H1 (cell line): ENCODE results near the gene OSBPL9. TPM values are rescaled to one million over a fixed set of nuclear protein-coding genes. Genes with fewer than 3 reads are reported as not detected.

Experiments
- SAP30 ChIP-seq: fragments of 300-600 bp; sonication (generic); IDR thresholded peaks from 2 replicates; pipeline ENCODE4 v1.7.1; 2012; ENCODE audit warnings: low read length, moderate library complexity, mild to moderate bottlenecking, inconsistent platforms; ENCODE audit not compliant: insufficient read depth, insufficient replicate concordance
- polyA plus RNA-seq, 7 experiments: library from polyadenylated mRNA; depleted of rRNA in 3 of 7; stranded (reverse) in 5 of 7; unstranded in 2 of 7; fragments of >200 nt in 5 of 7; fragments of 200-250 nt in 2 of 7; gene quantifications; 1 replicate in 5 of 7; 2 replicates in 1 of 7; 4 replicates in 1 of 7; pipeline versions ENCODE4 v1.2.1 to v1.2.3, GENCODE V29; 2011 to 2013; ENCODE audit warnings: missing spikeins in 2 of 7, mixed read lengths in 2 of 7
- total RNA-seq: library from RNA; stranded (reverse); fragmentation: NEBNext Ultra II Directional; extraction: Animal tissue kit (Norgen Biotek cat#: 25700); gene quantifications from 2 replicates; pipeline ENCODE4 v1.2.1, GENCODE V29; 2021

The OSBPL9 gene
- total and polyA plus RNA-seq, 2 of the 8 experiments (the other 6 are each of a cell fraction or from before 2014, with no cell fraction given): 58.2 to 71.6 TPM

GRCh38 chr1:51575406-51576084, 41.3 kb upstream of the OSBPL9 start (continued):
- TF ChIP-seq SAP30: no peak
